HG02623 (cell line): Measurements from ENCODE around the gene CHST12.

Experiments
- ATAC-seq: cut with Tn5 transposase; IDR thresholded peaks from one replicate; pipeline ENCODE4 v1.9.1; 2021; ENCODE audit warnings: moderate library complexity; ENCODE audit not compliant: unreplicated experiment

The CHST12 gene

DNA sequence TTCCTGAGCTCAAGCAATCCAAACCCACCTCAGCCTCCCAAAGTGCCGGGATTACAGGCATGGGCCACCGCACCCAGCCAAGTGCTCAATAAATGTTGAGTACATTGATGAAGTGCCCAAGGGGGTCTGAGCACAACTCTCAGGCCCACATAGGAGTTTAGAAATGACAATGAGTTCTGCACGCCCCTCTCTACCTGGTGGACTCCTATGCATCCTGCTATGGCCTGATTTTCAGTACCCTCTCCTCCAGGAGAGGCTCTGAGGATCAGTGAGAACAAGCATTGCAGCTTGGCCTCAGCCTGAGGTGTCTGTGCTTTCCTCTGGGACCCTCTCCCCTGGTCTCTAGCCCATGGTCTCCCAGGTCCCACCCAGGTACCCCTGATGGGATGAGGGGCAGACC lies 93.7 kb downstream of the CHST12 start:
- ATAC-seq: no peak

DNA sequence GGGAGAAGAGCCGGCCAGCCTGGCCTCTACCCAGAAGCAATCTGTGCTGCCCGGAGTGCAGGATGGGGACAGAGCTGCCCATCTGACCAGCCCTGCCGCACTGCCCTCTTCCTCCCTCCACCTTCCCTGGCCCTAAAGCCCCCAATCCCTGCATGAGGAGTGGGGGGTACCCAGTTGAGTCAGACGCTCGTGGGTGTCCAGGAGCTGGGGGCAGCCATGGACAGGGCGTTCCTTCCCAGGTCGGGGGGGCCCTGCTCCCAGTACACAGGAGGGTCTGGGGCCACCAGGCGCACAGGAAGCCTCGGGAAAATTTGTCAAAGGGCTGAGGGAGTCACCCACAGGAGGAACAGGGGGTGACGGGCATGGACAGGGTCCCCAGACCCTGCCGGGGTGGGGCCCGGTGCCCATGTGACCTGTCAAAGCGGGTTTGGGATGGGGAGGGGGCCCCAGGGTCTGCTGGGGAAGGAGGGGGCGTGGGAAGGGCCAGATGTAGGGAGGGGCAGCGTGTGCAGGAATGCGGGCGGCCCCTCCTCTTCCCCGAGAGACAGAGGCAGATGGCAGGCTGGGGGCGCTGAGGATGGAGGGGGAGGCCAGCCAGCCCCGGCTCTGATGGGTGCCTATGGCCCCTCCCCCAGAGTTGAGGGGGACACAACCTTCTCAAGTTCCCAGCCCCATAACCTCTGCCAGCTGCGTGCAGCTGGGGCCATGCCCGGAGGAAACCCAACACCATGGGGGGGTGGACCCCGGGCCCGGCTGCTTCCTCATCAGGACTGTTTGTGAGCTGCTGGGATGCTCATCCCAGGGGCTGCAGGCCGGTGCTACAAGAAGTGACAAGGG lies 94.3 kb downstream of the CHST12 start:
- ATAC-seq: no peak
